ENCODE results near the gene UBE2R2.

The UBE2R2 gene

Small RNA genes within 50 kb of the gene (small RNA-seq; reads per million reads assigned to genes)
- gene RF00019 (0 reads per million in 2 experiments), gene RNU4ATAC11P (0 to 0.71 reads per million in 2 experiments), gene SNORD121A (4.0 to 108 reads per million in 2 experiments), gene SNORD121B (0 reads per million in 2 experiments)

All from SK-N-DZ (cell line).